Measurements from ENCODE around the gene UXS1. TPM values are rescaled to one million over a fixed set of nuclear protein-coding genes. Genes with fewer than 3 reads are reported as not detected.

Gene UXS1
- total and polyA plus RNA-seq, 3 donors from 2014 or later: 51.3 to 95.1 (median 76.6) TPM

GRCh38 chr2:106115665-106116064 lies 78.4 kb downstream of the UXS1 start:
- 59 to 88% methylated on average over 4 of the region's 4 CpGs for WGBS, 2 donors
- H3K36me3 ChIP-seq (ENCODE audit: low read depth, missing control alignments): no peaks in the 10 kb centered on the region
- intact Hi-C loops (cut with DNase I; ENCODE audit: low total_unique reads): no loop called here

DNA sequence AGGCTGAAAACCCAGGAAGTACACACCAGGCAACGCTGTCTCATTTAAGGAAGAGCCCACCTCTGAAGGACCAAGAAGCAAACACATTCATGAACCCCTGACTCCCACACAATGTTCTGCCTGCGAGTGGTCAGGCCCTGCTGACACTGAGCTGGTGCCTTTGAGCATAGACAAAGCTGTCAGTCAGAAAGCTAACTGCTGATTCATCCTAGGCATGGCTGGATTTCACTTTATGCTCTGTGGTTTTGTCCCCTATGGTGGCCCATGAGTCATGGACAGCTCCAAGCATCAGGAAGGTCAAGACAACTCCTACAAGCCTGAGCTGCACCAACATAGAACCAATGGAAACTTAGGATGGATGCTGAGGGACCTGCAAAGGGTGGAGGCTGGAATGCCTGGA lies 78.9 kb downstream of the UXS1 start:
- Histone ChIP-seq H3K27me3 (no peaks in the 10 kb centered on the region), H3K9me3 (no peaks in the 10 kb centered on the region), H3K4me3 (no peak overlapping the region), H3K4me1 (peaks cover 3% of the 10 kb centered on the region), H3K36me3 (ENCODE audit: low read depth, missing control alignments) (no peaks in the 10 kb centered on the region), H3K27ac (no peak overlapping the region)
- intact Hi-C loops (cut with DNase I; ENCODE audit: low total_unique reads): no loop called here
- TF ChIP-seq POLR2A (IDR thresholded peaks at IDR 0.05): no peak
- TF ChIP-seq, protein P1, sequence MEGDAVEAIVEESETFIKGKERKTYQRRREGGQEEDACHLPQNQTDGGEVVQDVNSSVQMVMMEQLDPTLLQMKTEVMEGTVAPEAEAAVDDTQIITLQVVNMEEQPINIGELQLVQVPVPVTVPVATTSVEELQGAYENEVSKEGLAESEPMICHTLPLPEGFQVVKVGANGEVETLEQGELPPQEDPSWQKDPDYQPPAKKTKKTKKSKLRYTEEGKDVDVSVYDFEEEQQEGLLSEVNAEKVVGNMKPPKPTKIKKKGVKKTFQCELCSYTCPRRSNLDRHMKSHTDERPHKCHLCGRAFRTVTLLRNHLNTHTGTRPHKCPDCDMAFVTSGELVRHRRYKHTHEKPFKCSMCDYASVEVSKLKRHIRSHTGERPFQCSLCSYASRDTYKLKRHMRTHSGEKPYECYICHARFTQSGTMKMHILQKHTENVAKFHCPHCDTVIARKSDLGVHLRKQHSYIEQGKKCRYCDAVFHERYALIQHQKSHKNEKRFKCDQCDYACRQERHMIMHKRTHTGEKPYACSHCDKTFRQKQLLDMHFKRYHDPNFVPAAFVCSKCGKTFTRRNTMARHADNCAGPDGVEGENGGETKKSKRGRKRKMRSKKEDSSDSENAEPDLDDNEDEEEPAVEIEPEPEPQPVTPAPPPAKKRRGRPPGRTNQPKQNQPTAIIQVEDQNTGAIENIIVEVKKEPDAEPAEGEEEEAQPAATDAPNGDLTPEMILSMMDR (IDR thresholded peaks at IDR 0.05): no peak
- no peak for DNase-seq
- 69 to 92% methylated on average over 2 of the region's 2 CpGs for WGBS, 2 donors

More at GRCh38 chr2:106115665-106116064, 78.4 kb downstream of the UXS1 start:
- H3K4me3 ChIP-seq: no peak overlapping the region
- peaks cover 3% of the 10 kb centered on the region for H3K4me1 ChIP-seq
- no peak for DNase-seq
- H3K27ac ChIP-seq: no peak overlapping the region
- TF ChIP-seq POLR2A (IDR thresholded peaks at IDR 0.05): no peak
- TF ChIP-seq, protein P1 (IDR thresholded peaks at IDR 0.05): no peak
- no peaks in the 10 kb centered on the region for H3K9me3 ChIP-seq
- no peaks in the 10 kb centered on the region for H3K27me3 ChIP-seq

DNA sequence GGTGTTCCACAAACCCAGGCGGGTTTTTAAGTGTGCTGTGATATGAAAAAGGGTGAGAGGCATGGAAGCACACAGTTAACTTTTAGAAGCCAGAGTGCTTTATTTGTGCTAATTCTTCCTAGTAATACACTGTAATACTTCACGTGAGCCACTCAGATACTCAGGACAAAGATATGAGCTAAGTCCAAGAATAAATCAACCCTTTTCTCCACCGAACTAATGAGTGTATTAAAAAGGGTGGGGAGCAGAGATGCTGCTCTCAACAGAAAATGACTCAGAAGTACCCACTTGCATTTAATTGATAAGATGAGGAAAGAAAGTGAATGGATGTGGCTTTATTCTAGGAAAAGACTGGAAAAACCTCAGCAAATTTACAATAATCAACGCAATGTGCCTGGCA lies 79.9 kb downstream of the UXS1 start:
- intact Hi-C loops (cut with DNase I; ENCODE audit: low total_unique reads): no loop called here
- no peak for DNase-seq
- no peak overlapping the region for H3K27ac ChIP-seq
- TF ChIP-seq POLR2A (IDR thresholded peaks at IDR 0.05): no peak
- TF ChIP-seq, protein P1 (IDR thresholded peaks at IDR 0.05): no peak
- WGBS, 2 donors: 89 to 93% methylated on average over 4 of the region's 4 CpGs
- no peaks in the 10 kb centered on the region for H3K9me3 ChIP-seq
- peaks cover 3% of the 10 kb centered on the region for H3K4me1 ChIP-seq
- H3K4me3 ChIP-seq: no peak overlapping the region
- no peaks in the 10 kb centered on the region for H3K27me3 ChIP-seq
- no peaks in the 10 kb centered on the region for H3K36me3 ChIP-seq (ENCODE audit: low read depth, missing control alignments)

GRCh38 chr2:106113361-106113966 lies 80.6 kb downstream of the UXS1 start:
- intact Hi-C loops (cut with DNase I; ENCODE audit: low total_unique reads): no loop called here
- H3K27ac ChIP-seq: no peak overlapping the region
- H3K36me3 ChIP-seq (ENCODE audit: low read depth, missing control alignments): no peaks in the 10 kb centered on the region
- WGBS, 2 donors: 94 to 96% methylated on average over 13 of the region's 13 CpGs
- H3K4me1 ChIP-seq: peaks cover 3% of the 10 kb centered on the region
- TF ChIP-seq, protein P1 (IDR thresholded peaks at IDR 0.05): no peak
- no peak for TF ChIP-seq POLR2A (IDR thresholded peaks at IDR 0.05)
- DNase-seq: no peak
- no peaks in the 10 kb centered on the region for H3K9me3 ChIP-seq
- no peaks in the 10 kb centered on the region for H3K27me3 ChIP-seq
- no peak overlapping the region for H3K4me3 ChIP-seq
